Measurements from ENCODE around the gene RAP2B. TPM values are rescaled to one million over a fixed set of nuclear protein-coding genes. Genes with fewer than 3 reads are reported as not detected.
"Not testable (repeated sequence)": the region's sequence is repeated elsewhere in the genome, so short reads cannot be mapped to it uniquely, and the experiment has no call there.

RAP2B gene
- total RNA-seq, 2 experiments from 2014 or later, result 13.8 to 14.8 TPM

DNA sequence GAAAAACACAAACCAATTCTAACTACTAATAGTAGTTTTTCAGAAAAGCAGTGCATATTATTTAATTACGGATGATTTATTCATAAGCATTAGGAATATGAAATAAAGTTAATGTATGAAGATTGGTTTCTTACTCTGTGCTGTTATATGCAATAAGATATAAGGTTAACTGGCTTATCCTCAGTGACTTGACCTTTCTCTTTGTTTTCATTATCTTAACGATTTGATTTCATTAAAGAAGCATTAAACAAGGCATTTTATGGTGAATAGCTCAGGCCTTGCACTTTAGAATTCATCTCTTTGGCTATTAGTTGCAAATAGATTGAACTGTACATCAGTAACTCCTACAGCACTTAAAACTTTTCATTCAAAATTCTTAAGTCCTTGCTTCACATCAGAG, 28.9 kb downstream of the RAP2B start:
- TF ChIP-seq, protein P1, sequence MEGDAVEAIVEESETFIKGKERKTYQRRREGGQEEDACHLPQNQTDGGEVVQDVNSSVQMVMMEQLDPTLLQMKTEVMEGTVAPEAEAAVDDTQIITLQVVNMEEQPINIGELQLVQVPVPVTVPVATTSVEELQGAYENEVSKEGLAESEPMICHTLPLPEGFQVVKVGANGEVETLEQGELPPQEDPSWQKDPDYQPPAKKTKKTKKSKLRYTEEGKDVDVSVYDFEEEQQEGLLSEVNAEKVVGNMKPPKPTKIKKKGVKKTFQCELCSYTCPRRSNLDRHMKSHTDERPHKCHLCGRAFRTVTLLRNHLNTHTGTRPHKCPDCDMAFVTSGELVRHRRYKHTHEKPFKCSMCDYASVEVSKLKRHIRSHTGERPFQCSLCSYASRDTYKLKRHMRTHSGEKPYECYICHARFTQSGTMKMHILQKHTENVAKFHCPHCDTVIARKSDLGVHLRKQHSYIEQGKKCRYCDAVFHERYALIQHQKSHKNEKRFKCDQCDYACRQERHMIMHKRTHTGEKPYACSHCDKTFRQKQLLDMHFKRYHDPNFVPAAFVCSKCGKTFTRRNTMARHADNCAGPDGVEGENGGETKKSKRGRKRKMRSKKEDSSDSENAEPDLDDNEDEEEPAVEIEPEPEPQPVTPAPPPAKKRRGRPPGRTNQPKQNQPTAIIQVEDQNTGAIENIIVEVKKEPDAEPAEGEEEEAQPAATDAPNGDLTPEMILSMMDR (IDR thresholded peaks at IDR 0.05), result no peak
- intact Hi-C loops (cut with DNase I, micrococcal nuclease), result no loop called here
- Histone ChIP-seq H3K4me3 (ENCODE audit: low read length) (no peak overlapping the region), H3K36me3 (ENCODE audit: insufficient read depth, low read length) (no peaks in the 10 kb centered on the region), H3K9me3 (ENCODE audit: control insufficient read depth in 1 of 2, insufficient read depth in 1 of 2, low read length in 2 of 2) (no peaks in the 10 kb centered on the region), H3K27ac (ENCODE audit: low read depth in 1 of 2, low read length in 2 of 2) (no peak overlapping the region), H3K27me3 (ENCODE audit: control insufficient read depth in 1 of 2, insufficient read depth in 2 of 2, low read length in 2 of 2) (no peaks in the 10 kb centered on the region), H3K4me1 (ENCODE audit: insufficient read depth, low read length) (no peaks in the 10 kb centered on the region)
- CTCF ChIA-PET, result interaction anchor here (1.3 kb wide), 1 partner anchor 10 kb away, joined by 5 read pairs; no protein-coding TSS in a partner anchor
- Mint-ChIP-seq H3K4me1 (ENCODE audit: low read depth) (peaks cover 4% of the 10 kb centered on the region), H3K36me3 (ENCODE audit: low read depth) (no peaks in the 10 kb centered on the region), H3K4me3 (no peak overlapping the region), H3K27me3 (no peaks in the 10 kb centered on the region), H3K9me3 (no peaks in the 10 kb centered on the region), H3K27ac (no peak overlapping the region)
- ATAC-seq (ENCODE audit: poor library complexity) (no peak), DNase-seq (no peak)
- POLR2A ChIA-PET, result no interaction called here

DNA sequence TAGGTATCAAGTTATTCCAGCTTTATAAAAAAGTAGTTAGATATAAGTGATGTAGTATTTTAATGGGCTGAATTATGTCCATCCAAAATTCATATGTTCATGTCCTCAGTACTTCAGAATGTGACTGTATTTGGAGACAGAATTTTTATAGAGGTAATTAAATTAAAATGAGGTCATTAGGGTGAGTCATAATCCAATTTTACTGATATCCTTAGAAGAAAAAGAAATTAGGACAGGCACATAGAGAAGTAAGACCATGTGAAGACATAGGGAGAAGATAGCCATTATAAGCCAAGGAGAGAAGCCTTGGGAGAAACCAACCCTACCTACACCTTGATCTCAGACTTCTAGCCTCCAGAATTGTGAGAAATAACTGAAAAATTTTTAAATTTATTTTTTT, 30.3 kb downstream of the RAP2B start:
- DNase-seq (no peak), ATAC-seq (ENCODE audit: poor library complexity) (no peak)
- H3K4me3 Mint-ChIP-seq, result no peak overlapping the region
- no peaks in the 10 kb centered on the region for H3K9me3 Mint-ChIP-seq
- H3K27me3 Mint-ChIP-seq, result no peaks in the 10 kb centered on the region
- ChIA-PET POLR2A (no interaction called here), CTCF (no interaction called here)
- H3K27ac Mint-ChIP-seq, result no peak overlapping the region
- no peak overlapping the region for H3K27ac ChIP-seq (ENCODE audit: low read depth in 1 of 2, low read length in 2 of 2)
- no peaks in the 10 kb centered on the region for H3K36me3 ChIP-seq (ENCODE audit: insufficient read depth, low read length)
- TF ChIP-seq, protein P1 (IDR thresholded peaks at IDR 0.05), result no peak
- intact Hi-C loops (cut with DNase I, micrococcal nuclease), result no loop called here
- H3K4me3 ChIP-seq (ENCODE audit: low read length), result no peak overlapping the region
- H3K4me1 ChIP-seq (ENCODE audit: insufficient read depth, low read length), result no peaks in the 10 kb centered on the region
- no peaks in the 10 kb centered on the region for H3K9me3 ChIP-seq (ENCODE audit: control insufficient read depth in 1 of 2, insufficient read depth in 1 of 2, low read length in 2 of 2)
- H3K27me3 ChIP-seq (ENCODE audit: control insufficient read depth in 1 of 2, insufficient read depth in 2 of 2, low read length in 2 of 2), result no peaks in the 10 kb centered on the region
- peaks cover 3% of the 10 kb centered on the region for H3K4me1 Mint-ChIP-seq (ENCODE audit: low read depth)
- no peaks in the 10 kb centered on the region for H3K36me3 Mint-ChIP-seq (ENCODE audit: low read depth)

DNA sequence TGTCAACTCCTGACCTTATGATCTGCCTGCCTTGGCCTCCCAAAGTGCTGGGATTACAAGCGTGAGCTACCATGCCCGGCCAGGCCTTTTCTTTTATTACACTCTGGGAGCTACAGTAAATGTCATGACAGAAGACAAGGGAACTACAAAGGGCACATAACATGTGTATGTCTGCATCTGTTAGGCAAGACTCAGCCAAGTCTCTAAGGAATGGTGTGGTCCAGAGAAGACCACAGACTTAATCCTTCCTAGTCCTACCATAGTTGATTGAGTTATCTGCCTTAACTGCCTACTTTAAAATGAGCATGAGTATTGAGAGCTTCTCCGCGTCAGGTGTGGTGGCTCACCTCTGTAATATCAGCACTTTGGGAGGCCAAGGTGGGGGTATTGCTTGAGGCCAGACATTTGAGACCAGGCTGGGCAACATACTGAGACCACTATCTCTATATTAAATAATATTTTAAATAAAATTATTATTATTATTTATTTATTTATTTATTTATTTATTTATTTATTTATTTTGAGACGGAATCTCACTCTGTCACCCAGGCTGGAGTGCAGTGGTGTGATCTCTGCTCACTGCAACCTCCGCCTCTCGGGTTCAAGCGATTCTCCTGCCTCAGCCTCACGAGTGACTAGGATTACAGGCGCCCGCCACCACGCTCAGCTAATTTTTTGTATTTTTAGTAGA, 31.9 kb downstream of the RAP2B start:
- H3K27ac ChIP-seq (ENCODE audit: low read depth in 1 of 2, low read length in 2 of 2); CTCF ChIA-PET; intact Hi-C loops (cut with DNase I, micrococcal nuclease); H3K9me3 Mint-ChIP-seq; H3K36me3 ChIP-seq (ENCODE audit: insufficient read depth, low read length); ATAC-seq (ENCODE audit: poor library complexity); H3K4me3 Mint-ChIP-seq; H3K27me3 ChIP-seq (ENCODE audit: control insufficient read depth in 1 of 2, insufficient read depth in 2 of 2, low read length in 2 of 2); H3K27ac Mint-ChIP-seq; POLR2A ChIA-PET; H3K36me3 Mint-ChIP-seq (ENCODE audit: low read depth); H3K27me3 Mint-ChIP-seq; H3K4me3 ChIP-seq (ENCODE audit: low read length); H3K4me1 Mint-ChIP-seq (ENCODE audit: low read depth); DNase-seq; H3K4me1 ChIP-seq (ENCODE audit: insufficient read depth, low read length); H3K9me3 ChIP-seq (ENCODE audit: control insufficient read depth in 1 of 2, insufficient read depth in 1 of 2, low read length in 2 of 2): not testable (repeated sequence)

DNA sequence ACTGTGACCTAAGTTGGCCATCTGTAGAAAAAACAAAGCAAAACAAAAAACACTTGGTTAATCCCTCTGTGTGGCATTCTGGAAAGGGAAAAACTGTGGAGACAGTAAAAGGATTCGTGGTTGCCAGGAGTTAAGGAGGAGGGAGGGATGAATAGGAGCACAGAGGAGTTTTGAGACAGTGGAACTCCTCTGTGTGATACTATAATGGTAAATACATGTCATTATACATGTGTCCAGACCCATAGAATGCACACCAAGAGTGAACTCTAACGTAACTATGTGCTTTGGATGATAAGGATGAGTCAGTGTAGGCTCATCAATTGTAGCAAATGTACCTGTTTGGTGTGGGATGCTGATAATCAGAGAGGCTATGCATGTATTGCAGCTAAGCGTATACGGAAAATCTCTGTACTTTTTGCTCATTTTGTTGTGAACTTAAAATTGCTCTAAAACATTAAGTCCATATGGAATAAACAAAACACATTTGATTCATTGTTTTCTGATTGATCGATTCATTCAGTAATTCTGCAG, 33.4 kb downstream of the RAP2B start:
- no peaks in the 10 kb centered on the region for H3K9me3 ChIP-seq (ENCODE audit: control insufficient read depth in 1 of 2, insufficient read depth in 1 of 2, low read length in 2 of 2)
- Mint-ChIP-seq H3K27me3 (no peaks in the 10 kb centered on the region), H3K27ac (no peak overlapping the region), H3K4me3 (no peak overlapping the region), H3K4me1 (ENCODE audit: low read depth) (no peaks in the 10 kb centered on the region), H3K36me3 (ENCODE audit: low read depth) (no peaks in the 10 kb centered on the region), H3K9me3 (no peaks in the 10 kb centered on the region)
- DNase-seq, result no peak
- ChIA-PET CTCF (interaction anchor here (1.0 kb wide), 1 partner anchor 9 kb away, joined by 3 read pairs; no protein-coding TSS in a partner anchor), POLR2A (no interaction called here)
- no peak overlapping the region for H3K27ac ChIP-seq (ENCODE audit: low read depth in 1 of 2, low read length in 2 of 2)
- ATAC-seq (ENCODE audit: poor library complexity), result no peak
- TF ChIP-seq, protein P1 (IDR thresholded peaks at IDR 0.05), result no peak
- intact Hi-C loops (cut with DNase I, micrococcal nuclease), result no loop called here
- H3K36me3 ChIP-seq (ENCODE audit: insufficient read depth, low read length), result no peaks in the 10 kb centered on the region
- H3K4me3 ChIP-seq (ENCODE audit: low read length), result no peak overlapping the region
- H3K4me1 ChIP-seq (ENCODE audit: insufficient read depth, low read length), result no peaks in the 10 kb centered on the region
- H3K27me3 ChIP-seq (ENCODE audit: control insufficient read depth in 1 of 2, insufficient read depth in 2 of 2, low read length in 2 of 2), result no peaks in the 10 kb centered on the region

All from CD4-positive, alpha-beta T cell (primary cell).